Mesenchymal stem cell (in vitro differentiated cells and primary cell): Measurements from ENCODE around the gene SCD.

ENCODE experiments used
- DNase-seq: peaks from one replicate; pipeline ENCODE4 v3.0.0-alpha.2; 2013
- H2AFZ ChIP-seq: one replicate; pipeline ENCODE4 v1.6.1; 2013; ENCODE audit warnings: low read depth, mild to moderate bottlenecking, control low read depth, inconsistent platforms, low read length, moderate library complexity
- H2AK5ac ChIP-seq: 2 replicates; pipeline ENCODE4 v1.6.1; 2013; ENCODE audit warnings: low read length, moderate library complexity, mild to moderate bottlenecking, inconsistent platforms; ENCODE audit not compliant: severe bottlenecking
- H2BK120ac ChIP-seq: one replicate; pipeline ENCODE4 v1.6.1; 2013; ENCODE audit warnings: low read depth, mild to moderate bottlenecking, inconsistent platforms, low read length, moderate library complexity
- H2BK12ac ChIP-seq, 2 experiments: one replicate each; pipeline ENCODE4 v1.6.1; 2013; ENCODE audit warnings: inconsistent platforms in 2 of 2, low read length in 2 of 2, mild to moderate bottlenecking in 2 of 2, moderate library complexity in 2 of 2, control low read depth in 1 of 2
- H2BK15ac ChIP-seq: one replicate; pipeline ENCODE4 v1.6.1; 2013; ENCODE audit warnings: mild to moderate bottlenecking, low read depth, inconsistent platforms; ENCODE audit not compliant: poor library complexity, severe bottlenecking
- H2BK5ac ChIP-seq: 2 replicates; pipeline ENCODE4 v1.6.1; 2013; ENCODE audit warnings: low read depth, mild to moderate bottlenecking, low read length, control low read depth, inconsistent platforms; ENCODE audit not compliant: poor library complexity, severe bottlenecking
- H3K14ac ChIP-seq, 2 experiments: one replicate each; pipeline ENCODE4 v1.6.1; 2013; ENCODE audit warnings: inconsistent platforms in 2 of 2, low read length in 2 of 2, control low read depth in 1 of 2, mild to moderate bottlenecking in 1 of 2, moderate library complexity in 1 of 2
- H3K18ac ChIP-seq, 2 experiments: one replicate each; pipeline ENCODE4 v1.6.1; 2013; ENCODE audit warnings: inconsistent platforms in 2 of 2, low read length in 2 of 2, control low read depth in 1 of 2, low read depth in 1 of 2, mild to moderate bottlenecking in 1 of 2
- H3K23ac ChIP-seq, 2 experiments: one replicate each; pipeline ENCODE4 v1.6.1; 2013; ENCODE audit warnings: inconsistent platforms in 2 of 2, low read length in 2 of 2, mild to moderate bottlenecking in 2 of 2, moderate library complexity in 2 of 2, control low read depth in 1 of 2
- H3K27ac ChIP-seq: 2 replicates; pipeline ENCODE4 v1.5.1; 2013; ENCODE audit warnings: mild to moderate bottlenecking, moderate library complexity, low read length, control low read depth, inconsistent platforms; ENCODE audit not compliant: poor library complexity, severe bottlenecking
- H3K27me3 ChIP-seq, 2 experiments: 2 replicates each; pipeline versions ENCODE4 v1.6.1 to v1.7.0; 2013; ENCODE audit warnings: low read length in 2 of 2, mild to moderate bottlenecking in 2 of 2, moderate library complexity in 2 of 2, control low read depth in 1 of 2, inconsistent platforms in 1 of 2; ENCODE audit not compliant: control insufficient read depth in 1 of 2, insufficient read depth in 1 of 2
- H3K36me3 ChIP-seq, 2 experiments: 2 replicates each; pipeline versions ENCODE4 v1.6.1 to v1.7.0; 2013; ENCODE audit warnings: low read length in 2 of 2, control low read depth in 1 of 2, inconsistent platforms in 1 of 2, low read depth in 1 of 2, mild to moderate bottlenecking in 1 of 2; ENCODE audit not compliant: insufficient read depth in 2 of 2, control insufficient read depth in 1 of 2
- H3K4ac ChIP-seq, 2 experiments: one replicate each; pipeline ENCODE4 v1.6.1; 2013; ENCODE audit warnings: inconsistent platforms in 2 of 2, low read length in 2 of 2, mild to moderate bottlenecking in 2 of 2, moderate library complexity in 2 of 2, control low read depth in 1 of 2, low read depth in 1 of 2
- H3K4me1 ChIP-seq: 2 replicates; pipeline ENCODE4 v1.6.1; 2013; ENCODE audit warnings: low read depth, low read length, control low read depth; ENCODE audit not compliant: control insufficient read depth, insufficient read depth
- H3K4me2 ChIP-seq: 2 replicates; pipeline ENCODE4 v1.6.1; 2013; ENCODE audit warnings: low read length, mild to moderate bottlenecking, inconsistent platforms; ENCODE audit not compliant: poor library complexity, severe bottlenecking
- H3K4me3 ChIP-seq, 2 experiments: 2 replicates each; pipeline versions ENCODE4 v1.5.1 to v1.7.0; 2013; ENCODE audit warnings: low read length in 2 of 2, mild to moderate bottlenecking in 2 of 2, control low read depth in 1 of 2, low read depth in 1 of 2; ENCODE audit not compliant: insufficient read depth in 1 of 2
- H3K79me1 ChIP-seq: replicated peaks from 2 replicates; pipeline ENCODE4 v1.6.1; 2013; ENCODE audit warnings: mild to moderate bottlenecking, control low read depth, low read length, inconsistent platforms; ENCODE audit not compliant: poor library complexity, severe bottlenecking
- H3K9ac ChIP-seq: 2 replicates; pipeline ENCODE4 v1.7.0; 2013; ENCODE audit warnings: mild to moderate bottlenecking, low read length, moderate library complexity
- H3K9me3 ChIP-seq: 2 replicates; pipeline ENCODE4 v1.7.0; 2013; ENCODE audit warnings: mild to moderate bottlenecking, low read length; ENCODE audit not compliant: control insufficient read depth
- H4K8ac ChIP-seq: one replicate; pipeline ENCODE4 v1.6.1; 2013; ENCODE audit warnings: inconsistent platforms, mild to moderate bottlenecking, low read length, moderate library complexity
- H4K91ac ChIP-seq: one replicate; pipeline ENCODE4 v1.6.1; 2013; ENCODE audit warnings: mild to moderate bottlenecking, low read length, inconsistent platforms
- WGBS: methylation state at CpG from one replicate; pipeline ENCODE4 v1.1.7; 2013; ENCODE audit warnings: mixed read lengths; 5-methylcytosine and 5-hydroxymethylcytosine counted together

The SCD gene

DNA sequence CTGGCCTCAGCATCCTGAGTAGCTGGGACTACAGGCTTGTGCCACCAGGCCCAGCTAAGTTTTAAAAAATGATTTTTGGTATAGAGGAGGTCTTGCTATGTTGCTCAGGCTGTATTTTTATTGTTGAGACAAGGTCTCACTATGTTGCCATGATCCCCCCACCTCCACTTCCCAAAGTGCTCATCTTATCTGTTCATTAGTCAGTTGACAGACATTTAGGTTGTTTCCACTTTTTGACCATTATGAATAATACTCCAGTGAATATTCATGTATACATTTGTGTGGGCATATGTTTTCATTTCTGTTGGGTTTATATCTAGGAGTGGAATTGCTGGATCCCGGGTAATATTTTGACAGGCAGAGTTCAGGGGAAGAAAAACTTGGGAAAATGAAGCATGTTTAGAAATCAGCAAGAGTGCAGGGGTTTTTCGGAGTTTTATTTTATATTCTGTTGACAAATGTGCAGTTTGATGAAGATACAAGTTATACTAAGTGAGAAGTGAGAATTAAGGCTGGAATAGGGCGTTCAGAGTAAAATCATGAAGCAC is 2.7 kb upstream of the SCD start:
- Histone ChIP-seq H3K9me3 (no peaks in the 10 kb centered on the region), H3K4me3 (no peak overlapping the region), H4K8ac (no peak overlapping the region), H4K91ac (no peak overlapping the region), H2AFZ (no peak overlapping the region), H3K27ac (no peak overlapping the region), H2BK12ac (peak overlapping the region; percentile 35 to 61), H3K4me1 (peaks cover 29% of the 10 kb centered on the region), H3K4me2 (no peak overlapping the region), H3K18ac (no peak overlapping the region), H2BK120ac (no peak overlapping the region), H3K79me1 (peaks cover 7% of the 10 kb centered on the region), H3K9ac (no peak overlapping the region), H3K23ac (no peak overlapping the region), H2AK5ac (no peak overlapping the region), H2BK15ac (no peak overlapping the region), H3K27me3 (peaks cover 0 to 13% of the 10 kb centered on the region in 2 experiments), H3K36me3 (peaks cover 6 to 14% of the 10 kb centered on the region in 2 experiments), H3K4ac (peak overlapping the region in 1 of 2 experiments; percentile 38), H3K14ac (no peak overlapping the region), H2BK5ac (no peak overlapping the region)
- DNase-seq: no peak
- WGBS: 95% methylated on average over 2 of the region's 3 CpGs

DNA sequence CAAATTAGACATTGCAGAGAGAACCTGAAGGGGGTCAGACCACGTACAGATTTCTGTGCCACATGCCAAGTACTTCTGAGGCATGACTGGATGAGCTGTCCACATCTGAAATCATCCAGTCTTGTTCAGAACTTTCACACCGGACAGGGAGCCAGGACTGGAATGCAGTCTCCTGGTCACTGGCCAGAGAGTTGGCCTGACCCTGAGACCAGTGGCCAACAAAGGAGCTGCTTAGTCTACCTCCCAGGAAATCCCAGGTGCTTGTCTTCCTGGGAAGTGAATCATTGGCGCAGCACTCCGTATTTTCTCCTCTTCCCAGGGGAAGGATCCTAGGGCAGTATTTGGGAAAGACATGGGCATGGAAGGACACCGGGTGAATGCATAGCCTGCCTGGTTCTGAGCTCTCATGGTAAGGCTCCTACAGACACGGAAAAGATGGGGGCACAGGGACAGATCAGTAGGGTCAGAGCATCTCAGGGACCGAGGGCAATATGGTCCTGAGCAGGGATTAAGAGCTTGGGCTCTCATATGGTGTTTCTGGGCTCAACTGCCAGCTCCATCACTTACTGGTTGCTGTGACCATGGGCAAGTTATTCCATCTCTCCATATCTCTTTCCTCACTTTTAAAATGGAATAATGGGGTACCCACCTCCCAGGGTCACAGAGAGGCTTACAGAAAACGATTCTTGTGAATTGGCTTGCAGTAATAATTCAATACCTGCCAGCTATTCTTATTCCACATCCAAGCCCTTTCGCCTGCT is 1.3 kb upstream of the SCD start:
- H2AK5ac ChIP-seq: no peak overlapping the region
- peak; percentile 79 for DNase-seq
- H3K14ac ChIP-seq: peak overlapping the region in 1 of 2 experiments; percentile 94
- H3K9ac ChIP-seq: peak overlapping the region; percentile 88
- H3K18ac ChIP-seq: peak overlapping the region; percentile 83 to 97
- H3K4me3 ChIP-seq: peak overlapping the region in 1 of 2 experiments; percentile 88
- no peak overlapping the region for H3K23ac ChIP-seq
- H4K91ac ChIP-seq: peak overlapping the region; percentile 23
- H2BK5ac ChIP-seq: no peak overlapping the region
- peak overlapping the region; percentile 80 to 94 for H2BK12ac ChIP-seq
- H3K79me1 ChIP-seq: peaks cover 16% of the 10 kb centered on the region
- H2AFZ ChIP-seq: no peak overlapping the region
- 37% methylated on average over 9 of the region's 9 CpGs for WGBS
- H3K4me2 ChIP-seq: peak overlapping the region; percentile 91
- peaks cover 27% of the 10 kb centered on the region for H3K4me1 ChIP-seq
- H3K27me3 ChIP-seq: no peaks in the 10 kb centered on the region
- peak overlapping the region; percentile 80 to 95 for H3K4ac ChIP-seq
- no peak overlapping the region for H4K8ac ChIP-seq
- H3K27ac ChIP-seq: peak overlapping the region; percentile 12
- no peaks in the 10 kb centered on the region for H3K9me3 ChIP-seq
- H2BK15ac ChIP-seq: no peak overlapping the region
- H3K36me3 ChIP-seq: peaks cover 12 to 28% of the 10 kb centered on the region in 2 experiments
- no peak overlapping the region for H2BK120ac ChIP-seq

DNA sequence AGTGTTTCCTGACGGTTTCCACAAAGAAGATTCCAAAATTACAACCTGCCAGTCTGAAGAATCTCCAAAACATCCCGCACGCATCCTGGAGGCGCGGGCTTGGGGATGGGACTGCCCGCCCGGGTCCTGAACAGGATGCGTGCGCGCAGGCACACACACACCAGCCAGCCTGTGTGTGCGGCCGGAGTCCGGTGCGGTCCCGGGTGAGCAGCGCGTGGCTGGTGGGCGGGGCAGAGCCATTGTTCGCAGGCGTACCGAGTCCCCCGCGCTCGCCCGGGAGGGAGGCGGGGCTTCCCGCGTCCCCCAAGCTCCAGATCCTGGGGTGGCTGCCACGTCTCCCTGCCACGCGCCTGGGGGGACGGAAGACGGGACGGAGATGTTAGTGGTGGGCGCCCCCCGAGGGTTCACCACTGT is 675 bp upstream of the SCD start:
- no peak overlapping the region for H2AK5ac ChIP-seq
- peak overlapping the region in 1 of 2 experiments; percentile 26 for H3K14ac ChIP-seq
- H3K9me3 ChIP-seq: no peaks in the 10 kb centered on the region
- peak overlapping the region; percentile 58 for H2BK5ac ChIP-seq
- H3K18ac ChIP-seq: peak overlapping the region; percentile 83 to 97
- H4K8ac ChIP-seq: peak overlapping the region; percentile 51
- peak overlapping the region; percentile 88 to 93 for H3K4me3 ChIP-seq
- H3K27ac ChIP-seq: peak overlapping the region; percentile 55
- peak overlapping the region; percentile 37 to 41 for H2BK12ac ChIP-seq
- peak; percentile 92 for DNase-seq
- peaks cover 17 to 34% of the 10 kb centered on the region in 2 experiments for H3K36me3 ChIP-seq
- peak overlapping the region; percentile 88 for H3K9ac ChIP-seq
- peak overlapping the region; percentile 98 for H2BK120ac ChIP-seq
- no peak overlapping the region for H3K23ac ChIP-seq
- H3K27me3 ChIP-seq: no peaks in the 10 kb centered on the region
- peaks cover 24% of the 10 kb centered on the region for H3K4me1 ChIP-seq
- under 1% methylated on average over 23 of the region's 36 CpGs for WGBS
- no peak overlapping the region for H2AFZ ChIP-seq
- H3K4me2 ChIP-seq: peak overlapping the region; percentile 91
- H2BK15ac ChIP-seq: peak overlapping the region; percentile 70
- peaks cover 20% of the 10 kb centered on the region for H3K79me1 ChIP-seq
- peak overlapping the region; percentile 95 for H4K91ac ChIP-seq
- peak overlapping the region; percentile 80 to 87 for H3K4ac ChIP-seq

DNA sequence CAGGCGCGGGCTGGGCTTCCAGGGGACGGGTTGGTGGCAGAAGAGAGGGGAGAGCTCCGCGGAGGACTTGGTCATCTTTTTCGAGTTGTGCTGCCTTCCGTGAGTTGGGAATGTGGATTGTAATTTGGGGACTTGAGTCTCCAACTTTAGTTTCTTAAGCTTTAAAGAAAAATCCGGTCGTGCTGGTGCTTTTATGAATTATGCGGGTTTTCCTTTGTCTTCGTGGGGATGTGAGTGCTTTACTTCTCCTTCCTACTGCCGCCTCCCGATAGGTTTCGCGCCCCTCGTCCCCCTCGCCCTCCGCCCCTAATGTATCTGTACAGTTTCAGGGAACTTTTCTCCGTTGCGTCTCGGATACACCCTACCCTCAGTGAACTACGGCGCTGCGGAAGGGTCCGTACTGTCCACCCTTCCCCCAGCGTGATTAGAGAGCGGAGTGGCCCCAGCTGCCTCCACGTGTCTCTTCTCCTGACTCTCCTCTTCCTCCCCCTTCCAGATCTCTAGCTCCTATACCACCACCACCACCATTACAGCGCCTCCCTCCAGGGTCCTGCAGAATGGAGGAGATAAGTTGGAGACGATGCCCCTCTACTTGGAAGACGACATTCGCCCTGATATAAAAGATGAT is 649 bp downstream of the SCD start:
- Histone ChIP-seq H3K4me1 (peaks cover 23% of the 10 kb centered on the region), H2AFZ (no peak overlapping the region), H3K4me3 (peak overlapping the region; percentile 88 to 93), H4K91ac (peak overlapping the region; percentile 70), H3K36me3 (peaks cover 25 to 48% of the 10 kb centered on the region in 2 experiments), H3K9ac (peak overlapping the region; percentile 88), H2BK5ac (peak overlapping the region; percentile 36), H2BK120ac (peak overlapping the region; percentile 64), H3K27me3 (no peaks in the 10 kb centered on the region), H3K27ac (peak overlapping the region; percentile 33), H3K9me3 (no peaks in the 10 kb centered on the region), H3K18ac (peak overlapping the region; percentile 82 to 99), H2AK5ac (no peak overlapping the region), H3K4me2 (peak overlapping the region; percentile 83), H3K79me1 (peaks cover 28% of the 10 kb centered on the region), H2BK12ac (peak overlapping the region; percentile 11 to 97), H3K4ac (peak overlapping the region; percentile 90 to 100), H3K23ac (peak overlapping the region in 1 of 2 experiments; percentile 98), H4K8ac (peak overlapping the region; percentile 52), H3K14ac (peak overlapping the region; percentile 43 to 100), H2BK15ac (no peak overlapping the region)
- 1% methylated on average over 29 of the region's 32 CpGs for WGBS
- DNase-seq: peak; percentile 45
